ENCODE measurements around the gene CRAMP1.

- TF ChIP-seq CTCF (IDR thresholded peaks at IDR 0.05): no peak
- TF ChIP-seq EP300 (IDR thresholded peaks at IDR 0.05): no peak
Observed at GRCh38 chr16:1708083-1708767, 96.1 kb downstream of the CRAMP1 start.
